ENCODE data around the gene CDAN1.
A peak's percentile ranks its signal among the peaks of the same experiment; 100 is the strongest.
"Not testable (repeated sequence)": the region's sequence is repeated elsewhere in the genome, so short reads cannot be mapped to it uniquely, and the experiment has no call there.

CDAN1 gene

GRCh38 chr15:42707068-42707467 is 29.9 kb downstream of the CDAN1 start:
- no peak for DNase-seq (ENCODE audit: low read depth)

GRCh38 chr15:42705336-42705735 is 31.6 kb downstream of the CDAN1 start:
- DNase-seq (ENCODE audit: low read depth), result no peak

DNA sequence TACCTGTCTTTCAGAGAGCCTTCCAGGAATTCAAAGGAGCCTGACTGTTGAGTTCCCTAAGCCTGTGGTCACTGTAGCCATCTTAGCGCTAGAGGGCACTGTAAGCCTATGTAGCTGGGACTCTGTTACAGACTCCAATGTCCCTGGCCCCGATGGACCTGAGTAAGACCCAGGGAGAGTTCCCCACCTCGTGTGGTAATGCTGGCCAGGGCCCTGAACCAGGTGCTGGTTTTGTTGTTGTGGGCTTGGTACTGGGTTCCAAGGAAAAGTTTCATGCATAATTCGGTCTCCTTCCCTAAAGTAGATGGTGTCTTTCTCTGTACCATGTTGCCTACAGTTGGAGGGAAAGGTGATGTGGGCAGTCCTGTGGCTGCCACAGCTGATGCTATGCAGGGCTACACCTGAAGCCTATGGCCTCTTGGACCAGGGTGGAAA is 32.4 kb downstream of the CDAN1 start:
- peak; percentile 34 for DNase-seq (ENCODE audit: low read depth)

DNA sequence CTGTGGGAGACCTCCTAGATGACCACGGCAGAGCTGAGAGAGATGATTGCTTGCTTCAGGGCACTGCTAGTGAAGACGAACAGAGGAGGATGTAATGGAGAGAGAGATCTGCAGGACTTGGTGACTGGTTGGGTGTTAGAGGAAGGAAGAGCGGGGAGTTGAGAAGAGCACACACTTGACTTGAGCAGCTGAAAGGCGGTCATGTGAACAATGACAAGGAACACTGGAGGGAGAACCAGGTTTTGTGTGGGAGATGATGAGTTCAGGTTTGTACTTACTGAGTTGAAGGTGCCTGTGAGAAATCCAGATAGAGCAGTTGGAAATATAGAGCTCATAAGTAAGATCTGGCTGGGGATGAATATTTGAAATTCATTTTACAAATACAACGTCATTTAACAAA is 40.3 kb downstream of the CDAN1 start:
- no peak for DNase-seq (ENCODE audit: low read depth)

DNA sequence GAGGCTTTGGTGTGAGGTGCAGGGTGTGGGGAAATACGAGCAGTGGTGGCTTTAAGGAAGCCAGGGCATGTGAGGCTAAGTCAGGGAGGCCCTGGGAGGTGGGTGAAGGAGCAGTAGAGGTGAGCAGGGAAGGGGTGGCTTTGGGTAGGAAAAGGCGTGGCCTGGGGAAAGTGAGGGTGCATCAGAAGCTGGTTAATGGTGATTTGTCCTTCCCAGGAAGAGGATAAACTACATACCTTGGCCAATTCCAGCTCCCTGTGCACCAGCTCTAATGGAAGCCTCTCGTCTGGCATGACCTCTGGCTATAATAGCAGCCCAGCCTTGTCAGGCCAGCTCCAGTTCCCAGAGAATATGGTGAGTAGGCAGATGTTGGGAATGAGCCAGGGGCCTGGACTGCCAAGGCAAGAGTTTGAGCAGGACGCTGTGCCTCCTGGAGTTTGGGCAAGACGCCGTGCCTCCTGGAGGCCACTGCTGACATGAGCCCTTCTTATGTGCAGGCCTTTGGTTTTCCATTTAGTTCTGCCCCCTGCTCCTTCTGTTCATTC is 41.3 kb downstream of the CDAN1 start:
- no peak for DNase-seq (ENCODE audit: low read depth)

GRCh38 chr15:42694398-42694797 is 42.5 kb downstream of the CDAN1 start:
- DNase-seq (ENCODE audit: low read depth), result no peak

DNA sequence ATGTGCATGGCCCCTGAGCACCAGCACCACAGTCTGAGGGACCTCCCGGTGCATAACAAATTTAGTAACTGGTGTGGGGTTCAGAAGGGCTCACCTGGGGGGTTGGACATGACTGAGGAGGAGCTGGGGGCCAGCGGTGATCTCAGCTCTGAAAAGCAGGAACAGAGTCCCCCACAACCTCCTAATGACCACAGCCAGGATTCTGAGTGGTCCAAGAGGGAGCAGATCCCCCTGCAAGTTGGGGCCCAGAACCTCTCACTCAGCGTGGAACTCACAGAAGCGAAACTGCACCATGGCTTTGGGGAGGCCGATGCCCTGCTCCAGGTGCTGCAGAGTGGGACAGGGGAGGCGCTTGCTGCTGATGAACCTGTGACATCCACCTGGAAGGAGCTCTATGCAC is 43.0 kb downstream of the CDAN1 start:
- DNase-seq (ENCODE audit: low read depth), result no peak

- no peak for DNase-seq (ENCODE audit: low read depth)
Measured at GRCh38 chr15:42693496-42693895, 43.4 kb downstream of the CDAN1 start.

- no peak for DNase-seq (ENCODE audit: low read depth)
Measured at GRCh38 chr15:42692997-42693396, 43.9 kb downstream of the CDAN1 start.

GRCh38 chr15:42692536-42692935 is 44.4 kb downstream of the CDAN1 start:
- no peak for DNase-seq (ENCODE audit: low read depth)

- DNase-seq (ENCODE audit: low read depth), result no peak
Measured at GRCh38 chr15:42691770-42692169, 45.2 kb downstream of the CDAN1 start.

- peak; percentile 50 for DNase-seq (ENCODE audit: low read depth)
Measured at GRCh38 chr15:42691308-42691707, 45.6 kb downstream of the CDAN1 start.

GRCh38 chr15:42688301-42688700 is 48.6 kb downstream of the CDAN1 start:
- no peak for DNase-seq (ENCODE audit: low read depth)

DNA sequence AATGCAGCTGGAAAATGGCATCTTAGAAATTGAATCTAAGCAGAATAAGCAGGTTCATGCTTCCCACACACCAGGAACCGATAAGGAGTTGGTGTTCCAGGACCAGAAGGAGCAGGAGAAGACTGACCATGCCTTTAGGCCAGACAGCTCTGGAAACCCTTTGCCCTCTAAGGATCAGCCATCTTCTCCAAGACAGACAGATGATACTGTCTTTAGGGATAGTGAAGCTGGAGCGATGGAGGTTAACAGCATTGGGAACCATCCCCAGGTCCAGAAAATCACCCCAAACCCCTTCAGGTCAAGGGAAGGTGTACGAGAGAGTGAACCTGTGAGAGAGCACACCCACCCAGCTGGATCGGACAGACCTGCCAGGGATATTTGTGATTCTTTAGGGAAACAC is 49.2 kb downstream of the CDAN1 start:
- DNase-seq (ENCODE audit: low read depth), result no peak

DNA sequence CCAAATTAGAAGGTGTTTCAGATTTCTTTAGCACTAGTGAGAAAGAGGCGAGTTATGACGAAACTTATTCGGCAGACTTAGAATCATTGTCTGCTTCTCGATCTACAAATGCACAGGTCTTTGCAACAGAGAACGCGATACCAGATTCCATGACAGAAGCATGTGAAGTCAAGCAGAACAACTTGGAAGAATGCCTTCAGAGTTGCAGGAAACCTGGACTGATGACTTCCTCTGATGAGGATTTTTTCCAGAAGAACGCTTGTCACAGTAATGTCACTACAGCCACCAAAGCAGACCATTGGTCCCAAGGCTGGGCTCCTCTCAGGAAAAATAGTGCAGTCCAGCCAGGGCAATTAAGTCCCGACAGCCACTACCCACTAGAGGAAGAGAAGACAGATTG is 50.6 kb downstream of the CDAN1 start:
- no peak for DNase-seq (ENCODE audit: low read depth)

- no peak for DNase-seq (ENCODE audit: low read depth)
Measured at GRCh38 chr15:42681119-42681518, 55.8 kb downstream of the CDAN1 start.

GRCh38 chr15:42680142-42680482 is 56.8 kb downstream of the CDAN1 start:
- DNase-seq (ENCODE audit: low read depth), result not testable (repeated sequence)

- no peak for DNase-seq (ENCODE audit: low read depth)
Measured at GRCh38 chr15:42679285-42680141, 57.4 kb downstream of the CDAN1 start.

DNA sequence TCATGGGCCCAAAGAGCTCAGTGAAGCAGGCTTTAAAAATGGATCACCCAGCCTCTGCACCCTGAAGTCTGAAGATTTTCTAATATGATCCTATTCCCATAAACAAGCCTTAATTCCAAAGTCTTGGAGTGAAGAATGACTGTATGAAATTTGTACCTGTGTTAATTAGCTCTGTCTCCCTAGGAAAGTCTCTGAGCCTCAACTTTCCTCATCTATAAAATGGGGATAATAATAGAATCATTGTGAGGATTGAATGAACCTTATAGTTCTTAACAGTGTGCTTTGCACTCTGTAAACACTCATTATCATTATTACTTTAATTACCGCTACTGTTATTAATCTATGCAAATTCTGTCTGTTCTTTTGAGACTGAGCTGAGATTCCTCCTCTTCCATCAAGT is 61.9 kb downstream of the CDAN1 start:
- DNase-seq (ENCODE audit: low read depth), result no peak

DNA sequence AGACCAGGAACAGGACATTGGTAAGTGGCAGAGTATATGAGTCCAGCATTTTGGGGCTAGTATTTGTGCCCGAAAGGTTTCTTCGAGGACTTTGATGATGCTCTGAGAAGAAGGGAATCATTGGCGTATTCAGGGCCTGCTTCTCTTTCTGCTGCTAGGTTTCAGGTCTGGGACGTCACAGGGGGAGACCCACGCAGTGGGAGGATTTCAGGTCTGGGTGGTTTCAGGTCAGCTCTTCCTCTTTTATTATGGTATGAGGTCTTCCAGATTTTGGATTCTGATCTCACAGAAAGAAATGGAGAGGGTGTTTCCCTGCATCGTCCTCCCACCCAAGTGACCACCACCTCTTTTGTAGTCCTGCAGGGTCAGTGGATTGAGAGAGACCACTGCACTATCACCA is 62.5 kb downstream of the CDAN1 start:
- no peak for DNase-seq (ENCODE audit: low read depth)

All from CMK (cell line).